ENCODE data around the gene CFAP90. TPM values are rescaled to one million over a fixed set of nuclear protein-coding genes. Genes with fewer than 3 reads are reported as not detected.

CFAP90 gene, protein sequence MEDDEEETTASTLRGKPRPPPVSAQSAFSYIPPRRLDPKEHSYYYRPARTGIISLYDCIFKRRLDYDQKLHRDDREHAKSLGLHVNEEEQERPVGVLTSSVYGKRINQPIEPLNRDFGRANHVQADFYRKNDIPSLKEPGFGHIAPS
- total RNA-seq: not detected

- no peak within 1 kb of the TSS for H3K27ac ChIP-seq
- TF ChIP-seq POLR2A (IDR thresholded peaks at IDR 0.05): no peak
- TF ChIP-seq CTCF (IDR thresholded peaks at IDR 0.05): peak in 1 of 6 experiments; percentile 15
Observed at GRCh38 chr5:7850395-7851239, at the start of gene CFAP90. TSS of gene CFAP90 (minus strand) at chr5:7851133. CDS start at chr5:7851021, 112 bp downstream.

GRCh38 chr5:7897014-7897600 lies 46.2 kb upstream of the CFAP90 start:
- Histone ChIP-seq H3K27me3 (no peaks in the 10 kb centered on the region), H3K27ac (no peak overlapping the region), H3K36me3 (peaks cover 0 to 83% (median 0%) of the 10 kb centered on the region in 3 donors), H3K4me3 (no peak overlapping the region), H3K9me3 (no peaks in the 10 kb centered on the region), H3K4me1 (no peaks in the 10 kb centered on the region)
- TF ChIP-seq CTCF (IDR thresholded peaks at IDR 0.05) (peak in 2 of 6 experiments; percentile 20 to 22), POLR2A (IDR thresholded peaks at IDR 0.05) (no peak)
- peak in 1 of 3 donors; percentile 64 for DNase-seq

More at GRCh38 chr5:7850395-7851239, at the start of gene CFAP90:
- Histone ChIP-seq H3K36me3 (no peaks in the 10 kb centered on the region), H3K4me3 (peak within 1 kb of the TSS; percentile 30 to 66 (median 56)), H3K27me3 (no peaks in the 10 kb centered on the region), H3K4me1 (peaks cover 0 to 17% (median 1%) of the 10 kb centered on the region in 4 donors), H3K9me3 (no peaks in the 10 kb centered on the region)
- DNase-seq: peak in 2 of 3 donors; percentile 51 to 53

DNA sequence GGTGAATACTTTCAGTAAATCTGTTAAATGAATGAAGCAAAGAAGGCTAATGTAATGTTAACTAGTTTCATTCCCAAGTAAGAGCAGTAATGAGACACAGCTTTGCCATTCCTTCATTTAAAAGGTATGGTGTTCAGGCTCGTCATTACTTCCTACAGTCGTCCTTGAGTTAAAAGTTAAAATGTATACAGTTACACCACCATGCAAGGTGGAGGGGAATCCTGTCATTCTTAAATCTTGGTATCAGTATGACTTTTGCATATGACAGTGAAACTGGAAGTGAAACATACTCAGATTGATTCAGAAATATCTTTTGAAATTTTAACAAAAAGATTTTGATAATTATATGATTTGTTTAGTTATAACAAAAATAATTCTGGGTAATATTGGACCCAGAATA lies 43.9 kb upstream of the CFAP90 start:
- H3K36me3 ChIP-seq: peaks cover 0 to 75% (median 0%) of the 10 kb centered on the region in 3 donors
- DNase-seq: no peak
- no peaks in the 10 kb centered on the region for H3K27me3 ChIP-seq
- no peak overlapping the region for H3K27ac ChIP-seq
- no peak overlapping the region for H3K4me3 ChIP-seq
- no peaks in the 10 kb centered on the region for H3K9me3 ChIP-seq
- TF ChIP-seq CTCF (IDR thresholded peaks at IDR 0.05) (no peak), POLR2A (IDR thresholded peaks at IDR 0.05) (no peak)
- H3K4me1 ChIP-seq: no peaks in the 10 kb centered on the region

DNA sequence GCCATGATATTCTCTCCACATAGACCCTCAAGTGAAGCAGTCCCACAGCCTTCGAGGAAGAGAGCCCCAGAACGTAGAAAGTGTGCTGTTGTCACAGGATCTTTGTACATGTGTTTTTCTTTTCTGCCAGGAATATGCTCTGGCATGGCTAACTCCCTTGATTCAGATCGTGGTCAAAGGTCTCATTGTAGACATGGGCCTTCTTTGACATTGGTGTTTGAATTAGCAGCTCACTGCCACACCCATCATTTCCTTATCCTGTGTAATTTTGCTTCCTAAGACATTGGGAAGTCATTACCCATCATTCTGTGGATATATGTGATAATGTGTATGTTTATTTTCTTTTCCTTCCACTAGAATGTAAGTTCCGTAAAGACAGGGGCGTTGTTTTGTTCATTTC lies 43.5 kb upstream of the CFAP90 start:
- no peak overlapping the region for H3K4me3 ChIP-seq
- no peaks in the 10 kb centered on the region for H3K9me3 ChIP-seq
- no peak for TF ChIP-seq CTCF (IDR thresholded peaks at IDR 0.05)
- TF ChIP-seq POLR2A (IDR thresholded peaks at IDR 0.05): no peak
- no peaks in the 10 kb centered on the region for H3K4me1 ChIP-seq
- H3K36me3 ChIP-seq: peaks cover 0 to 75% (median 0%) of the 10 kb centered on the region in 3 donors
- no peaks in the 10 kb centered on the region for H3K27me3 ChIP-seq
- DNase-seq: no peak
- peak overlapping the region in 1 of 4 donors; percentile 37 for H3K27ac ChIP-seq

DNA sequence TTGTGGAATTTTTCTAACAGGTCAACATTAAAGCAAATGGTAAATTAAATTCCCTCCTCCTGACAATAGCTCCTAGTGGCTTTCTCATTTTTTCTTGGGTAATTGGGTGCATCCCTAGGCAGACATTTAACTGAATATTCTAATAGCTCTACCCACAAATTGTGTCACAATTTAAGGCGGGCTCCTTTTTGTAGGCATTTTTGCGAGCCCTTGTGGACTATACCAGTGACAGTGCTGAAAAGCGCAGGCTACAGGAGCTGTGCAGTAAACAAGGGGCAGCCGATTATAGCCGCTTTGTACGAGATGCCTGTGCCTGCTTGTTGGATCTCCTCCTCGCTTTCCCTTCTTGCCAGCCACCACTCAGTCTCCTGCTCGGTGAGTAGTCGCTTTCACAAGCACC lies 38.0 kb upstream of the CFAP90 start:
- no peak for DNase-seq
- no peaks in the 10 kb centered on the region for H3K4me1 ChIP-seq
- TF ChIP-seq CTCF (IDR thresholded peaks at IDR 0.05) (no peak), POLR2A (IDR thresholded peaks at IDR 0.05) (no peak)
- H3K27me3 ChIP-seq: no peaks in the 10 kb centered on the region
- no peak overlapping the region for H3K4me3 ChIP-seq
- H3K36me3 ChIP-seq: peaks cover 0 to 79% (median 0%) of the 10 kb centered on the region in 3 donors
- H3K27ac ChIP-seq: no peak overlapping the region
- H3K9me3 ChIP-seq: no peaks in the 10 kb centered on the region

Measured in Peyer's patch (tissue), 4 donors.